ENCODE results near the gene SLC25A27.

DNA sequence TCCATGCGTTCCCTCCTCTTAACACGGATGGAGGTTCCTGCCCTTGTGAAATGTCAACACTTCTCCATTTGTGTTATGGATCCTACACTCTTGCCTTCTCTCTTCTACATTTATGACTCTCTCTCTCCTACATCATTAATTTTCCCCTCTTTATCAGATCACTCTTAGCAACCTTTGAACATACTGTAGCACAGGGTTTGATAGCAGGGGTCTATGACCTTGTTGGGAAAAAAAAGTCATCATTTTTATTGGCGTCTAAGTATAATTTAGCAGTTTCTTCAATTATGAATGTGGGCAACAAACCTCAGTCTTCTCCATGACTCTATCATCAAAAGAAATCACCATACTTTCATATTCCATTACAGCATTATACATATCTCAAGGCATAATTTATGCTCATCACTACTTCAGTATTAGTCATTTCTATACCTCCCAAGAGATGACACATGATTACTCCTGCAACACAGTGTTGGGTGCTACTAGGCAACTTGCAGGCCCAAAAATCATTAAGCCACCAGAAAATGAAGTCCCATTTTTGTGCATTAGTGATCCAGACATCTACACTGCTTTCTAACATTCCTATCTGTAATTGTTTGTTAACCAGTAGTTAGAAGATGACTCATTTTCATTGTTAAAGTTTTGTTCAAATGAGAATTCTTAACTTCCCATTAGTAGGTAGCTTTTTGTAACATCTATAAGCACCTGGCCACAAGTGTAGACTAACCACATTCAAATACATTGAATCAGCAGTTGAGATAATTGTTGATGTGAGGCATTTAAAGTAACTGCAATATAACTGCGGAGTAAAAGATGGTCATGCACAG lies 9.6 kb upstream of the SLC25A27 start:
- TF ChIP-seq, protein P1, sequence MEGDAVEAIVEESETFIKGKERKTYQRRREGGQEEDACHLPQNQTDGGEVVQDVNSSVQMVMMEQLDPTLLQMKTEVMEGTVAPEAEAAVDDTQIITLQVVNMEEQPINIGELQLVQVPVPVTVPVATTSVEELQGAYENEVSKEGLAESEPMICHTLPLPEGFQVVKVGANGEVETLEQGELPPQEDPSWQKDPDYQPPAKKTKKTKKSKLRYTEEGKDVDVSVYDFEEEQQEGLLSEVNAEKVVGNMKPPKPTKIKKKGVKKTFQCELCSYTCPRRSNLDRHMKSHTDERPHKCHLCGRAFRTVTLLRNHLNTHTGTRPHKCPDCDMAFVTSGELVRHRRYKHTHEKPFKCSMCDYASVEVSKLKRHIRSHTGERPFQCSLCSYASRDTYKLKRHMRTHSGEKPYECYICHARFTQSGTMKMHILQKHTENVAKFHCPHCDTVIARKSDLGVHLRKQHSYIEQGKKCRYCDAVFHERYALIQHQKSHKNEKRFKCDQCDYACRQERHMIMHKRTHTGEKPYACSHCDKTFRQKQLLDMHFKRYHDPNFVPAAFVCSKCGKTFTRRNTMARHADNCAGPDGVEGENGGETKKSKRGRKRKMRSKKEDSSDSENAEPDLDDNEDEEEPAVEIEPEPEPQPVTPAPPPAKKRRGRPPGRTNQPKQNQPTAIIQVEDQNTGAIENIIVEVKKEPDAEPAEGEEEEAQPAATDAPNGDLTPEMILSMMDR (IDR thresholded peaks at IDR 0.05), result no peak
- TF ChIP-seq POLR2A (IDR thresholded peaks at IDR 0.05; ENCODE audit: low read length) (no peak), KDM1A (IDR thresholded peaks at IDR 0.05; ENCODE audit: low read depth) (no peak)
